Measurements from ENCODE around the gene CDK5RAP1.

DNA sequence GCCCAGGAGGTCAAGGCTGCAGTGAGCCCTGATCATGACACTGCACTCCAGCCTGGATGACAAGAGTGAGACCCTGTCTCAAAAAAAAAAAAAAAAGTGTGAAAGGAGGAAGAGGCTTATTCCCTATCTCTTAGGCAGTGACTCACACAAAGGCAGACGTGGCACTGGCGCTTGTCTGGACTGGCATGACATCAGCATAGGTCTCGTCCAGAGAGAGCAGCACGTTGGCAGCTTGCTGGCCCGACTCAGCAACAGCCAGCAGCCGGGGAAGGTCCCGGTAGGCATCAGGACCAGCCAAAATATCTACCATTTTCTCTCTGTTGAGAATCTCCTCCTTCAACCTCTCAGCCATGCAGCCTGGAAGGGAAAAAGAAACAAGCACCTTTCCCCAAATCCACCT is 14.1 kb downstream of the CDK5RAP1 start:
- TF ChIP-seq, protein P1, sequence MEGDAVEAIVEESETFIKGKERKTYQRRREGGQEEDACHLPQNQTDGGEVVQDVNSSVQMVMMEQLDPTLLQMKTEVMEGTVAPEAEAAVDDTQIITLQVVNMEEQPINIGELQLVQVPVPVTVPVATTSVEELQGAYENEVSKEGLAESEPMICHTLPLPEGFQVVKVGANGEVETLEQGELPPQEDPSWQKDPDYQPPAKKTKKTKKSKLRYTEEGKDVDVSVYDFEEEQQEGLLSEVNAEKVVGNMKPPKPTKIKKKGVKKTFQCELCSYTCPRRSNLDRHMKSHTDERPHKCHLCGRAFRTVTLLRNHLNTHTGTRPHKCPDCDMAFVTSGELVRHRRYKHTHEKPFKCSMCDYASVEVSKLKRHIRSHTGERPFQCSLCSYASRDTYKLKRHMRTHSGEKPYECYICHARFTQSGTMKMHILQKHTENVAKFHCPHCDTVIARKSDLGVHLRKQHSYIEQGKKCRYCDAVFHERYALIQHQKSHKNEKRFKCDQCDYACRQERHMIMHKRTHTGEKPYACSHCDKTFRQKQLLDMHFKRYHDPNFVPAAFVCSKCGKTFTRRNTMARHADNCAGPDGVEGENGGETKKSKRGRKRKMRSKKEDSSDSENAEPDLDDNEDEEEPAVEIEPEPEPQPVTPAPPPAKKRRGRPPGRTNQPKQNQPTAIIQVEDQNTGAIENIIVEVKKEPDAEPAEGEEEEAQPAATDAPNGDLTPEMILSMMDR (IDR thresholded peaks at IDR 0.05) = no peak
- no peak for TF ChIP-seq POLR2A (IDR thresholded peaks at IDR 0.05)
- no peak for TF ChIP-seq POLR2AphosphoS5 (IDR thresholded peaks at IDR 0.05)
